Measurements from ENCODE around the gene PCDHGA3. TPM values are rescaled to one million over a fixed set of nuclear protein-coding genes. Genes with fewer than 3 reads are reported as not detected.
"Not testable (repeated sequence)": the region's sequence is repeated elsewhere in the genome, so short reads cannot be mapped to it uniquely, and the experiment has no call there.

The PCDHGA3 gene
- total RNA-seq, 1 donor from 2014 or later, result 0.76 TPM

DNA sequence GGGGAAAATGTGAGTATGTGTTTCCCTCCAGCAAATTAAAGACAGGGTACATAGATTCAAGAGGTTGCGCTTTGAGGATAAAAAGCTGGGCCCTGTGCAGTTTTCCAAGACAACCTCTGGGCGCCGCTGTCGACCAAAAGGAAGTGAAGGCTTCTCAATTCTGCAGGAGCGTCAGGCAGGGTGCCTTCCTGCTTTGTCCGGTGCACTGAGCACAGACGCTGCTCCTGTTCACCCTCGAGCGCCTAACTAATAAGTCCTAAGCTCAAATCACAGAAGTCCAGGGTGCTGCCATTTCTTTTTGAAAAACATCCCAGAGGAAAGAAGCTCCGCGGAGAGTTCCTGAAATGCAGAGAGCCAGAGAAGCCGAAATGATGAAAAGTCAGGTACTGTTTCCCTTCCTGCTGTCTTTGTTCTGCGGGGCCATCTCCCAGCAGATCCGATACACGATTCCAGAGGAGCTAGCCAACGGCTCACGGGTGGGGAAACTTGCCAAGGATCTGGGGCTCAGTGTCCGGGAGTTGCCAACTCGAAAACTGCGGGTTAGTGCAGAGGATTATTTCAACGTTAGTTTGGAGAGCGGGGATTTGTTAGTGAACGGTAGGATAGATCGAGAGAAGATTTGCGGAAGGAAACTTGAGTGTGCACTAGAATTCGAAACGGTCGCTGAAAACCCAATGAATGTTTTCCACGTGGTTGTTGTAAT is 6.4 kb downstream of the PCDHGA3 start, which contains the start of gene PCDHGB1:
PCDHGB1 (plus strand) TSS at position 183 of the 703 bp plus-strand sequence; CDS start at position 345, 162 bp downstream.
- ATAC-seq, result no peak

- no peak for ATAC-seq
Observed at GRCh38 chr5:141351591-141351990, 8.0 kb downstream of the PCDHGA3 start.

- no peak for ATAC-seq
Observed at GRCh38 chr5:141354900-141355469, 11.4 kb downstream of the PCDHGA3 start, which contains the start of gene PCDHGA4. PCDHGA4 (plus strand) TSS chr5:141355021; CDS start chr5:141355108, 87 bp downstream.

- no peak for ATAC-seq
Observed at GRCh38 chr5:141355641-141356040, 12.0 kb downstream of the PCDHGA3 start.

- ATAC-seq, result no peak
Observed at GRCh38 chr5:141356133-141356532, 12.5 kb downstream of the PCDHGA3 start.

DNA sequence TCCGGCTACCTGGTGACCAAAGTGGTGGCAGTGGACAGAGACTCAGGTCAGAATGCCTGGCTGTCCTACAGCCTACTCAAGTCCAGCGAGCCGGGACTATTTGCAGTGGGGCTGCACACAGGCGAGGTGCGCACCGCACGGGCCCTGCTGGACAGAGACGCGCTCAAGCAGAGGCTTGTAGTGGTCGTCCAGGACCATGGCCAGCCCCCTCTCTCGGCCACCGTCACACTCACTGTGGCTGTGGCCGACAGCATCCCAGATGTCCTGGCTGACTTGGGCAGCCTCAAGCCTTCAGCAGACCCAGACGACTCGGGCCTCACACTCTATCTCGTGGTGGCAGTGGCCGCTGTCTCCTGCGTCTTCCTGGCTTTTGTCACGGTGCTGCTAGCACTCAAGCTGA is 13.3 kb downstream of the PCDHGA3 start:
- ATAC-seq, result no peak

GRCh38 chr5:141359790-141360426 is 16.3 kb downstream of the PCDHGA3 start, which contains the start of gene PCDHGB2:
PCDHGB2 (plus strand) TSS chr5:141359994; CDS start chr5:141360136, 142 bp downstream.
- no peak for ATAC-seq

GRCh38 chr5:141360685-141361084 is 17.1 kb downstream of the PCDHGA3 start:
- ATAC-seq, result no peak

GRCh38 chr5:141362719-141363118 is 19.1 kb downstream of the PCDHGA3 start:
- no peak for ATAC-seq

- no peak for ATAC-seq
Observed at GRCh38 chr5:141363952-141364660, 20.5 kb downstream of the PCDHGA3 start, which contains the start of gene PCDHGA5. PCDHGA5 (plus strand) TSS chr5:141364162; CDS start chr5:141364331, 169 bp downstream.

DNA sequence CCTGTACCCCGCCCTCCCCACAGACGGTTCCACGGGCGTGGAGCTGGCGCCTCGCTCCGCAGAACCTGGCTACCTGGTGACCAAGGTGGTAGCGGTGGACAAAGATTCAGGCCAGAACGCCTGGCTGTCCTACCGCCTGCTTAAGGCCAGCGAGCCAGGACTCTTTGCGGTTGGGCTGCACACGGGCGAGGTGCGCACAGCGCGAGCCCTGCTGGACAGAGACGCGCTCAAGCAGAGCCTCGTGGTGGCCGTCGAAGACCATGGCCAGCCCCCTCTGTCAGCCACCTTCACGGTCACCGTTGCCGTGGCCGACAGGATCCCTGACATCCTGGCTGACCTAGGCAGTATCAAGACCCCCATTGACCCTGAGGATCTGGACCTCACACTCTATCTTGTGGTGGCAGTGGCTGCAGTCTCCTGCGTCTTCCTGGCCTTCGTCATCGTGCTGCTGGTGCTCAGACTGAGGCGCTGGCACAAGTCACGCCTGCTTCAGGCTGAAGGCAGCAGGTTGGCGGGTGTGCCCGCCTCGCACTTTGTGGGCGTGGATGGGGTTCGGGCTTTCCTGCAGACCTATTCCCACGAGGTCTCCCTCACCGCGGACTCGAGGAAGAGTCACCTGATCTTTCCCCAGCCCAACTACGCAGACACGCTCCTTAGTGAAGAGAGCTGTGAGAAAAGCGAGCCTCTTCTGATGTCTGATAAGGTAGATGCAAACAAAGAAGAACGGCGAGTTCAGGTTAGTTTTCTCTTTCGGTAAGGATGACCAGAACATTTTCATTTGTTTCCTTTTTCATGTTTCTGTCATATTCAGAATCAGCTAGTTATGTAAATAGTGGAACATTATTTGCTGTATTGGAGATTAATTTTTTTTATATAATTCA is 22.6 kb downstream of the PCDHGA3 start:
- no peak for ATAC-seq

GRCh38 chr5:141369994-141370848 is 26.6 kb downstream of the PCDHGA3 start, which contains the start of gene PCDHGB3:
PCDHGB3 (plus strand) TSS chr5:141370242; CDS start chr5:141370395, 153 bp downstream.
- ATAC-seq, result peak; percentile 62

GRCh38 chr5:141371572-141372475 is 28.2 kb downstream of the PCDHGA3 start:
- no peak for ATAC-seq

DNA sequence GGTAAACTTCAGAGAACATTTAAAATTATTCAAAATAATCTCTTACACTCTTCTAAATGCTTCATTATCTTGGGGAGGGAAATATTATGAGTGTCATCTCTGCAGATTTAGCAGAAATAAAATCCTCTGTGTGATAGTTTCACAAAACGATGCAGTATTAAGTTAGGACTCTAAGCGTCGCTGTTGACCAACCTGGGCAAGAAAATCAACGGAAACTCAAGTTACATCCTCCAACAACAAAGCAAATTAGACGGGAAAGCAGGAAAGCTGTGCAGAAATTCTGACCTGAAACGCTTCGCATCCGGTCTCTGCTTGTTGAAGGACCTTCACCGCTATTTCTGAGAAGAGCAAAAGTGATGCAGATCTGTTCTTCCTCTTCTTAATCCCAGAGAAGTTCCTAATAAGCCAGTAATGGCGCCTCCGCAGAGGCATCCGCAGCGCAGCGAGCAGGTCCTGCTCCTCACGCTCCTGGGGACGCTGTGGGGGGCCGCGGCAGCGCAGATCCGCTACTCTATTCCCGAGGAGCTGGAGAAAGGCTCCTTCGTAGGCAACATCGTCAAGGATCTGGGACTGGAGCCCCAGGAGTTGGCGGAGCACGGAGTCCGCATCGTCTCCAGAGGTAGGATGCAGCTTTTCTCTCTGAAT is 30.2 kb downstream of the PCDHGA3 start, which contains the start of gene PCDHGA6:
PCDHGA6 (plus strand) TSS at position 219 of the 645 bp plus-strand sequence; CDS start at position 412, 193 bp downstream.
- no peak for ATAC-seq

GRCh38 chr5:141374627-141375026 is 31.0 kb downstream of the PCDHGA3 start:
- ATAC-seq, result no peak

DNA sequence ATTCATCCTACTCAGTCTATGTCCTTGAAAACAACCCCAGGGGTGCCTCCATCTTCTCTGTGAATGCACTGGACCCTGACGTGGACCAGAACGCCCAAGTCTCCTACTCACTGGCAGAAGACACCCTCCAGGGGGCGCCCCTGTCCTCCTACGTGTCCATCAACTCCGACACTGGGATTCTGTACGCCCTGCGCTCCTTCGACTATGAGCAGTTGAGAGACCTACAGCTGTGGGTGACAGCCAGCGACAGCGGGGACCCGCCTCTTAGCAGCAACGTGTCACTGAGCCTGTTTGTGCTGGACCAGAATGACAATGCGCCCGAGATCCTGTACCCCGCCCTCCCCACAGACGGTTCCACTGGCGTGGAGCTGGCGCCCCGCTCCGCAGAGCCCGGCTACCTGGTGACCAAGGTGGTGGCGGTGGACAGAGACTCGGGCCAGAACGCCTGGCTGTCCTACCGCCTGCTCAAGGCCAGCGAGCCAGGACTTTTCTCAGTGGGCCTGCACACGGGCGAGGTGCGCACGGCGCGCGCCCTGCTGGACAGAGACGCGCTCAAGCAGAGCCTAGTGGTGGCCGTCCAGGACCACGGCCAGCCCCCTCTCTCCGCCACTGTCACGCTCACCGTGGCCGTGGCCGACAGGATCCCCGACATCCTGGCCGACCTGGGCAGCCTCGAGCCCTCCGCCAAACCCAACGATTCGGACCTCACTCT is 32.0 kb downstream of the PCDHGA3 start:
- ATAC-seq, result not testable (repeated sequence)

DNA sequence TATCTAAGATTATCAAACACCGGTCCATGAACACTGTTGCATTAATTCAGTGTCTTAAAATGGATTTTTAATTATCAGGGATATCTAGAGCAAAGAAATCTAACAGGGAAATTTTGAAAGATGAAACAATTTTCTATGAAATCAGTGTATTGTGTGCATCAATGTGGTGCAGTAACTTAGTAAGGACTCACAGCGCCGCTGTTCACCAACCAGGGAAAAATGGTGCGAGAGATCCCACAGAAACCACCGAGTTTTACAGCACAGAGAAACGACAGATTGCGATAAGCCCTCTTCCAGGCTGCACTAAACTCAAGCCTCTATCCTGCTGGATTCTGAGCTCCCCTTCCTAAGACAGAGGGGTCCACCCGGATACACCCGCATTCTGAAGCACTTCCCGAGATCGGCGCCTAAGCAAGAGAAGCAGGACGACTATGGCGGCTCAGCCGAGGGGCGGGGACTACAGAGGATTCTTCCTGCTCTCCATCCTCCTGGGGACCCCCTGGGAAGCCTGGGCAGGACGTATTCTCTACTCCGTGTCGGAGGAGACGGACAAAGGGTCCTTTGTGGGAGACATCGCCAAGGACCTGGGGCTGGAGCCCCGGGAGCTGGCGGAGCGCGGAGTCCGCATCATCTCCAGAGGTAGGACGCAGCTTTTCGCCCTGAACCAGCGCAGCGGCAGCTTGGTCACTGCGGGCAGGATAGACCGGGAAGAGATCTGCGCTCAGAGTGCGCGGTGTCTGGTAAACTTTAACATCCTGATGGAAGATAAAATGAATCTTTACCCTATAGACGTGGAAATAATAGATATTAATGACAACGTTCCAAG is 39.1 kb downstream of the PCDHGA3 start, which contains the start of gene PCDHGA7:
PCDHGA7 (plus strand) TSS at position 274 of the 826 bp plus-strand sequence; CDS start at position 432, 158 bp downstream.
- ATAC-seq, result no peak

Measured in esophagus mucosa (tissue), 1 donor.